ENCODE measurements around the gene RPL3. TPM values are rescaled to one million over a fixed set of nuclear protein-coding genes. Genes with fewer than 3 reads are reported as not detected.

RPL3 gene
- total and polyA plus RNA-seq, 3 experiments from 2014 or later = 2,574 to 3,654 (median 2,607) TPM

DNA sequence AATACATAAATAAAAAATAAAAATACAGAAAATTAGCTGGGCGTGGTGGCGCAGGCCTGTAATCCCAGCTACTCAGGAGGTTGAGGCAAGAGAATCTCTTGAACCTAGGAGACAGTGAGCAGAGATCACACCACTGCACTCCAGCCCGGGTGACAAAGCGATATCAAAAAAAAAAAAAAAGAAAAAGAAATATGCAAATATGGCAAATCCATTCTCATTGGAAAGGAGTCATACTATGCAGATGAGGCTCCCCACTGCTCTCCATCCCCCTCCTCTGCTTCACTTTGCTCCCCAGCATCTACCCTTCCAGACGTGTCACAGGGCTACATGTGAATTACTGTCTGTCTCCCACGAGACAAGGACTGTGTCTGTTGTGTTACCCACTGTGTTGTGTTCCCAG lies 38.3 kb downstream of the RPL3 start:
- Mint-ChIP-seq H3K4me3 (no peak overlapping the region), H3K27me3 (peaks cover 3 to 6% of the 10 kb centered on the region in 2 donors), H3K9me3 (peaks cover 0 to 7% (median 3%) of the 10 kb centered on the region in 5 donors), H3K4me1 (no peaks in the 10 kb centered on the region), H3K27ac (peak overlapping the region in 1 of 8 donors; percentile 12), H3K36me3 (peaks cover 0 to 10% (median 0%) of the 10 kb centered on the region in 3 donors)
- ChIA-PET CTCF (interaction anchor here (0.6 to 1.4 kb wide), 2 partner anchors 12 to 65 kb away, joined by 4 read pairs; no protein-coding TSS in a partner anchor), POLR2A (no interaction called here)
- Histone ChIP-seq H3K36me3 (ENCODE audit: insufficient read depth, low read length) (no peaks in the 10 kb centered on the region), H3K4me1 (ENCODE audit: insufficient read depth, low read length) (no peaks in the 10 kb centered on the region), H3K4me3 (ENCODE audit: low read length) (no peak overlapping the region), H3K27ac (ENCODE audit: low read depth, low read length) (no peak overlapping the region), H3K27me3 (ENCODE audit: insufficient read depth, low read length, poor library complexity, severe bottlenecking) (peaks cover 5% of the 10 kb centered on the region), H3K9me3 (ENCODE audit: low read length) (peaks cover 3% of the 10 kb centered on the region)
- DNase-seq = no peak

GRCh38 chr22:39280250-39280649 lies 39.2 kb downstream of the RPL3 start:
- no peak overlapping the region for H3K4me3 Mint-ChIP-seq
- H3K4me1 Mint-ChIP-seq = no peaks in the 10 kb centered on the region
- no peak overlapping the region for H3K27ac ChIP-seq (ENCODE audit: low read depth, low read length)
- no peak overlapping the region for H3K27ac Mint-ChIP-seq
- ChIA-PET POLR2A (no interaction called here), CTCF (interaction anchor here (1.0 to 1.5 kb wide), 3 partner anchors 11 to 110 kb away, joined by 3 to 5 read pairs (median 4); no protein-coding TSS in a partner anchor)
- peaks cover 5% of the 10 kb centered on the region for H3K27me3 ChIP-seq (ENCODE audit: insufficient read depth, low read length, poor library complexity, severe bottlenecking)
- no peak for DNase-seq
- peaks cover 0 to 10% (median 0%) of the 10 kb centered on the region in 3 donors for H3K36me3 Mint-ChIP-seq
- no peaks in the 10 kb centered on the region for H3K36me3 ChIP-seq (ENCODE audit: insufficient read depth, low read length)
- peaks cover 4 to 6% of the 10 kb centered on the region in 2 donors for H3K27me3 Mint-ChIP-seq
- H3K4me3 ChIP-seq (ENCODE audit: low read length) = no peak overlapping the region
- peaks cover 3% of the 10 kb centered on the region for H3K9me3 ChIP-seq (ENCODE audit: low read length)
- H3K9me3 Mint-ChIP-seq = peaks cover 0 to 4% (median 0%) of the 10 kb centered on the region in 5 donors
- no peaks in the 10 kb centered on the region for H3K4me1 ChIP-seq (ENCODE audit: insufficient read depth, low read length)

GRCh38 chr22:39279170-39279850 lies 40.1 kb downstream of the RPL3 start:
- H3K27ac ChIP-seq (ENCODE audit: low read depth, low read length) = no peak overlapping the region
- Mint-ChIP-seq H3K27me3 (peaks cover 4 to 6% of the 10 kb centered on the region in 2 donors), H3K4me1 (no peaks in the 10 kb centered on the region), H3K27ac (peak overlapping the region in 1 of 8 donors; percentile 54), H3K4me3 (no peak overlapping the region), H3K36me3 (peaks cover 0 to 6% (median 0%) of the 10 kb centered on the region in 3 donors), H3K9me3 (peaks cover 0 to 4% (median 0%) of the 10 kb centered on the region in 5 donors)
- CTCF ChIA-PET = interaction anchor here (1.0 to 1.5 kb wide), 3 partner anchors 21 to 109 kb away, joined by 3 to 5 read pairs (median 3); no protein-coding TSS in a partner anchor
- DNase-seq = no peak
- no peaks in the 10 kb centered on the region for H3K36me3 ChIP-seq (ENCODE audit: insufficient read depth, low read length)
- no peaks in the 10 kb centered on the region for H3K4me1 ChIP-seq (ENCODE audit: insufficient read depth, low read length)
- H3K4me3 ChIP-seq (ENCODE audit: low read length) = no peak overlapping the region
- peaks cover 3% of the 10 kb centered on the region for H3K9me3 ChIP-seq (ENCODE audit: low read length)
- POLR2A ChIA-PET = no interaction called here
- peaks cover 5% of the 10 kb centered on the region for H3K27me3 ChIP-seq (ENCODE audit: insufficient read depth, low read length, poor library complexity, severe bottlenecking)

- DNase-seq = no peak
- H3K4me3 ChIP-seq (ENCODE audit: low read length) = no peak overlapping the region
- peaks cover 5% of the 10 kb centered on the region for H3K27me3 ChIP-seq (ENCODE audit: insufficient read depth, low read length, poor library complexity, severe bottlenecking)
- H3K27ac Mint-ChIP-seq = no peak overlapping the region
- ChIA-PET POLR2A (no interaction called here), CTCF (no interaction called here)
- H3K4me3 Mint-ChIP-seq = no peak overlapping the region
- H3K27ac ChIP-seq (ENCODE audit: low read depth, low read length) = no peak overlapping the region
- H3K36me3 Mint-ChIP-seq = peaks cover 0 to 6% (median 0%) of the 10 kb centered on the region in 3 donors
- peaks cover 6 to 7% of the 10 kb centered on the region in 2 donors for H3K27me3 Mint-ChIP-seq
- H3K4me1 Mint-ChIP-seq = no peaks in the 10 kb centered on the region
- peaks cover 0 to 4% (median 0%) of the 10 kb centered on the region in 5 donors for H3K9me3 Mint-ChIP-seq
- H3K9me3 ChIP-seq (ENCODE audit: low read length) = peaks cover 3% of the 10 kb centered on the region
- no peaks in the 10 kb centered on the region for H3K4me1 ChIP-seq (ENCODE audit: insufficient read depth, low read length)
- H3K36me3 ChIP-seq (ENCODE audit: insufficient read depth, low read length) = no peaks in the 10 kb centered on the region
Measured at GRCh38 chr22:39278040-39278439, 41.4 kb downstream of the RPL3 start.

GRCh38 chr22:39277142-39277607 lies 42.2 kb downstream of the RPL3 start:
- Histone ChIP-seq H3K9me3 (ENCODE audit: low read length) (peaks cover 3% of the 10 kb centered on the region), H3K36me3 (ENCODE audit: insufficient read depth, low read length) (no peaks in the 10 kb centered on the region), H3K4me3 (ENCODE audit: low read length) (no peak overlapping the region), H3K27me3 (ENCODE audit: insufficient read depth, low read length, poor library complexity, severe bottlenecking) (peaks cover 5% of the 10 kb centered on the region), H3K4me1 (ENCODE audit: insufficient read depth, low read length) (no peaks in the 10 kb centered on the region), H3K27ac (ENCODE audit: low read depth, low read length) (no peak overlapping the region)
- Mint-ChIP-seq H3K4me3 (no peak overlapping the region), H3K4me1 (no peaks in the 10 kb centered on the region), H3K27ac (no peak overlapping the region), H3K27me3 (peaks cover 6 to 7% of the 10 kb centered on the region in 2 donors), H3K9me3 (peaks cover 0 to 4% (median 0%) of the 10 kb centered on the region in 5 donors), H3K36me3 (peaks cover 0 to 6% (median 0%) of the 10 kb centered on the region in 3 donors)
- ChIA-PET POLR2A (no interaction called here), CTCF (no interaction called here)
- no peak for DNase-seq

GRCh38 chr22:39276440-39277141 lies 42.8 kb downstream of the RPL3 start:
- Mint-ChIP-seq H3K4me1 (no peaks in the 10 kb centered on the region), H3K27ac (no peak overlapping the region), H3K4me3 (peak overlapping the region in 1 of 7 donors; percentile 48), H3K9me3 (peaks cover 0 to 4% (median 0%) of the 10 kb centered on the region in 5 donors), H3K27me3 (peaks cover 6 to 7% of the 10 kb centered on the region in 2 donors), H3K36me3 (peaks cover 0 to 6% (median 0%) of the 10 kb centered on the region in 3 donors)
- Histone ChIP-seq H3K36me3 (ENCODE audit: insufficient read depth, low read length) (no peaks in the 10 kb centered on the region), H3K4me1 (ENCODE audit: insufficient read depth, low read length) (no peaks in the 10 kb centered on the region), H3K27ac (ENCODE audit: low read depth, low read length) (no peak overlapping the region), H3K4me3 (ENCODE audit: low read length) (no peak overlapping the region), H3K27me3 (ENCODE audit: insufficient read depth, low read length, poor library complexity, severe bottlenecking) (peaks cover 5% of the 10 kb centered on the region), H3K9me3 (ENCODE audit: low read length) (peaks cover 3% of the 10 kb centered on the region)
- DNase-seq = no peak
- ChIA-PET CTCF (no interaction called here), POLR2A (no interaction called here)

GRCh38 chr22:39275814-39276439 lies 43.5 kb downstream of the RPL3 start:
- CTCF ChIA-PET = interaction anchor here (0.7 kb wide), 1 partner anchor 705 kb away, joined by 4 read pairs; no protein-coding TSS in a partner anchor

More at GRCh38 chr22:39275814-39276439, 43.5 kb downstream of the RPL3 start:
- Mint-ChIP-seq H3K4me3 (peak overlapping the region in 1 of 7 donors; percentile 48), H3K9me3 (peaks cover 0 to 4% (median 0%) of the 10 kb centered on the region in 5 donors), H3K27me3 (peaks cover 6 to 7% of the 10 kb centered on the region in 2 donors), H3K4me1 (no peaks in the 10 kb centered on the region), H3K36me3 (peaks cover 0 to 6% (median 0%) of the 10 kb centered on the region in 3 donors), H3K27ac (no peak overlapping the region)
- no peak for DNase-seq
- H3K4me3 ChIP-seq (ENCODE audit: low read length) = no peak overlapping the region
- H3K4me1 ChIP-seq (ENCODE audit: insufficient read depth, low read length) = no peaks in the 10 kb centered on the region
- POLR2A ChIA-PET = no interaction called here
- no peaks in the 10 kb centered on the region for H3K36me3 ChIP-seq (ENCODE audit: insufficient read depth, low read length)
- H3K27ac ChIP-seq (ENCODE audit: low read depth, low read length) = no peak overlapping the region
- peaks cover 3% of the 10 kb centered on the region for H3K9me3 ChIP-seq (ENCODE audit: low read length)
- peaks cover 5% of the 10 kb centered on the region for H3K27me3 ChIP-seq (ENCODE audit: insufficient read depth, low read length, poor library complexity, severe bottlenecking)

All from CD8-positive, alpha-beta memory T cell (primary cell).